HG03039 (cell line): Measurements from ENCODE around the gene TIAM1.

ENCODE experiments used
- ATAC-seq: cut with Tn5 transposase; IDR thresholded peaks from one replicate; pipeline ENCODE4 v1.9.1; 2021; ENCODE audit warnings: mild to moderate bottlenecking, moderate library complexity; ENCODE audit not compliant: unreplicated experiment

TIAM1 gene

DNA sequence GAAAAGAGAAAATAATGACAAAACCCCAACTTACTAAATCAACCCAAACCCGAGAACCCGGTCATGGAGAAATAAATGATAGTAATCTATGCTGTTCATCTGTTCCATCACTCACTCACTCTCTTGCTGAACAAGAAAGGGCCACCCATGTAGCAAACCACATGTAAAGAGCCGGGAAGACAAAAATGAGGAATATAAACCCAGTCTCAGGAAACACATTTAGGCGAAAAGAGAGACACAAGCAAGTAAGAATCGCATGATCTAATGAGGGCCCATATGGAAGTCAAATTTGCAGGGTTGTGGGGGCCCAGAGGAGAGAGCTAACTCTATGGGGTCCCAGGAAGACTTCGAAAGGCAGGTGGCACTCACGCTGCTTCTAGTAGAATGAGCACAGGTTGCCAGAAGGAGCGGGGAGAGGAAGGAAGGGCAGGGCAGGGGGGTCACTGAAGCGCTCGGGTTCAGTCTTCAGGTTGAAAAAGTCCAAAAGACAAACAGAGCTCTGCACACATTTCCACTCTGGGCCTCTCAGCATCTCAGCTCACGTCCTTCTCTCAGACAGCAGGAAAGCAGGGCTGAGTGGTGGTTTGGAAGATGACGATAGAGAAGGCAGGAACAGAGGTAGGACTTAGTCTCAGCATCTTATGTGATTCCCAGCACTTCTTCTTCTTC lies 162.8 kb downstream of the TIAM1 start:
- ATAC-seq: no peak

DNA sequence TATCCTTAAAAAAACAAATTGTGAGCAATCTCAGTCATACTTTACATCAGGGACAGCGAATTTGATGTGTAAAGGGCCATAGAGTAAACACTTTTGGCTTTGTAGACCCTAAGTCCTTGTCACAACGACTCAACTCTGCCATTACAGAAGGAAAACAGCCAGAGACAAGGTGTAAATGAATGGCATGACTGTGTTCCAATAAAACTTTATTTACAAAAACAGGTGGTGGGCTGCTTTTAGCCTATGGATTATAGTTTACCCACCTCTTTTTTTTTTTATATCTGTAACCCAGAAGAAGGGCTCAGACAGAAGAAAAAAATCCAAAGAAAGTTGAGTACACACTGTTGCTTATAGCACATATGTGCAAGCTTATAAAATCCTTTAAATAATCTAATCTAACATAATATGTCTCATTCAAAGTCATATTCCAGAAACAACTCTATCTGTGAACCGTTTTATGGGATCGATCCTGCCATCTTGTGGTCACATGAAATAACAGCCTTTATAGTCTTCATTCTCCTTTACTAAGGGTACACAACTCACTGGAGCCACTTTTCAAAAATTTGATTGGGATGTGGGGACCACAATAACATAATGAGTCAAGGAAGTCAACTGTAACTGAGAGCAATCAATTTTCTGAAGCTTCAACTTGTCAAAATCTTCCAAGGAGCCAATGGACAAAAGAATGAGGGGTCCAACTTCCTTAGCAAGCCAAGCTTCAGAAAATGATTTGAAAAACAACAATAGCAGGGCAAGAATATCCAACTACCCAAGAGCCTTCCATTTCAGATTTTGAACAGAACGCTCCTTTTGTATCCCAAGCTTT lies 163.6 kb downstream of the TIAM1 start:
- no peak for ATAC-seq

DNA sequence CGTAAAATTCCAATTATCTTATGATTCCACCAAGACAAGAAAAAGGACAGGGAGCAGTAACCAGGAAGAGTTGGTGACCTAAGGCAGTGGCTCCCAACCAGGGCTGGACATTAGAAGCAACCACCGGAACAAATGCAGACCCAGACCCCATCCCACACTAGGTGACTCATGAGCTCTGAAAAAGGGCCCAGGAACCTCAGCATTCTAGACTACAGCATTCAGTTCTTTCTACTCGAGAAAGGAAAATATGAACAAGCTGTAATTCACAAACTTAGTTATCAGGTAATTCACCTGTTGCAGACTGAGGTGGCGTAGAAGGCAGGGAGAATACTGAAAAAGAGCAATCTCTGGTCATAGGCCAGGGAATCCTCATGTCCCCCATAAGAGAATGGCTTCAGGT lies 167.3 kb downstream of the TIAM1 start:
- ATAC-seq: no peak

DNA sequence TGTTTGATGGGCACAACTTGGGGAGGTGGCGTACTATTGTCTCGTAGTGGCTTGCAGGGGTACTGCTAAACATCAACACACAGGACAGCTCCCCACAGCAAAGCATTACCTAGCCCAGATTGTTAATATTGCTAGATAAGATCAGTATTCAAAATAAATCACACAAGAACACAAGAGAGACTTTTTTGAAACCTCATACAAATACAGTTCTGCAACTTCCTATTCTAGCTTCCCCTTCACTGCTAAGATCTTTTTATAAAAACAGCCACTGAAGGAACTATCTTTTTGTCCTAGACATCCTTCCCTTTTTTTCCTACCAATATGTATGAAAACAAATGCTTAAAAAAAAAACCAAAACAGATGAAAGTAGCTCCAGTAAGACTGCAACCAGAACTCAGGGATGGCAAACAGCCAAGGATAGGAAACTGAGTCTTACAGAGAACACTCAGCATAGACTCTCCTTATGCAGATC lies 167.9 kb downstream of the TIAM1 start:
- no peak for ATAC-seq

DNA sequence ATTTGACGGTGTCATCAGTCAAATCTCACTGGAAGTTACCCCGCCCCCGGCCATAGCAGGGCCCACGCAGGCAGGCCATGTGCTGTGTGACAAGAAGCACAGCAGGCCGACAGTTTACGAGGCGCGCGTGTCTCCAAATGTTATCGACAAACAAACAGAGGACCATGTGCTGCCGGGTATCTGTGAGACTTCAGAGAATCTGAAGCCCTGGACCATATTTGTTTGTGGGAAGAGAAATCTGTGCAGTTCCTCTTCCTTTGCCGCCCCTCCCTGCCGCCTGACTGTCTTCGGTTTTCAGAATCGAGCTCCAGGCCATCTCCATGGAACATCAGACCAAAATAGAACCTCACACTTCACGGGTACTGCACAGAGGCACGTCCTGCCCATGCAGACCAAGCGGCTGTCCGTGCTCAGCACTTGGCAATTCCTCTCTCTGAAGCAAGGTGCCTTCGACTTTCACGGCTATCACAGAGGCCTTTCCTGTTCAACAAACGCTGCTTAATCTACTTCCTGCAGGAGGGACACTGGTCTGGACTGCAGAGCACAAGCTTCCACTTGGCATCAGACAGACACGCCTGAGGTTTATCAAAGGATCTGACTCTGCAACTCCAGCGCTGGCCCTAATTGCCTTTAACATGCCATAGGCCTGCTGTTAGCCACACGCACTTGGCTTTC lies 170.0 kb downstream of the TIAM1 start:
- no peak for ATAC-seq

DNA sequence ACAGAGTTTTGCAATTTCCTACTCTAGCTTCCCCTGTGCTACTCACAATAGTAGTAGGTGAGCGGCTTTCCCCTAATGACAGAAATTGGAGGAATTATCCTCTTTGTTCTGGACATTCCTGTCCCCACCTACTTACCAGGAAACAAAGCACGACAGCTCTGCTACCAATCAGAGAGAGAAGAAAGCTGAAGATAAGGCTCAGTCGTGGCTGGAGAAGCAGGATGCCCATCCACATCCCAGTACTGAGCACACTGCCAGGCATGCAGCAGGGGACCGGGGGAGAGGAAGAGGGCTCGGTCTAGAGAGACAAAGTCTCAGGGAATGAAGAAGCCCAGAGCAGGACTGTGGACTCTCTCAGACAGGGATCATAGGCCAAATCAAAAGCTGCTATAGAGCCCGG lies 171.7 kb downstream of the TIAM1 start:
- no peak for ATAC-seq

DNA sequence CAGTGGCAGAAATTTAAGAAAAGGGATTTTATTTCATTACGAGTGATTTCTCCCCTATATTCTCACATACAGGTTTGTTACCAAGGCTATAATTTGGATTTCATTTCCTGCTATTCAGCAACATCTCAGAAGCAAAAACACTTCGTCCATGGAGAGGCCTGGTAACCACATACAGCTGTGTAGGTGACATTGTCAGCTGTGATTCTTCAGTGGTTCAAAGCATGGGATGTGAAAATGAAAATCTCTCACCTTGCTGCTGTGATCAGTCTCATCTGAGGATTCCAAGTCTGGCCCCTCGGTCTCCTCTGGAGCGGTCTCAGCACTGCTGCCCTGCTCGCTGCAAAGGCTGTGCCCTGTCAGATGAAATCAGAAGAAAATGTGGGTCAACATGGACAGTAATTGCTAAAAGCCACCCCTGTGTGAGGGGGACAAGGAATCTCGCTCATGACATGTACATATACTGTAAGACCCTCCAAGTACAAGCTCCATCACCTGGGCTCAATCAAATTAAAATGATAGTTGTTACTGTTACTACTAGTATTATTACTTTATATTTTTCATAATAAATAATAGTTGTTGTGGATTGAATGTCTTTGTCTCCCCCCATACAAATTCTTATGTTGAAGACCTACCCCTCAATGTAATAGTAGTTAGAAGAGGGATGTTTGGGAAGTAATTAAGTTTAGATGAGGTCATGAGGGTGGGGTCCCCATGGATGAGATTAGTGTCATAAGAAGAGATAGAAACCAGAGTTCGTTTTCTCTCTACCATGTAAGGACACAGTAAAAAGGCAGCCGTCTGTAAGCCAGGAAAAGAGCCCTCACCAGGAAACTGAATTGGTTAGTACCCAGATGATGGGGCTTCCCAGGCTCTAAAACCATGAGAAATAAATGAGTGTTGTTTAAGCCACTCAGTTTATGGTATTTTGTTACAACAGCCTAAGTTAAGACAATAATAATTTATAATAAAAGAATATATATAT lies 179.1 kb downstream of the TIAM1 start:
- no peak for ATAC-seq

DNA sequence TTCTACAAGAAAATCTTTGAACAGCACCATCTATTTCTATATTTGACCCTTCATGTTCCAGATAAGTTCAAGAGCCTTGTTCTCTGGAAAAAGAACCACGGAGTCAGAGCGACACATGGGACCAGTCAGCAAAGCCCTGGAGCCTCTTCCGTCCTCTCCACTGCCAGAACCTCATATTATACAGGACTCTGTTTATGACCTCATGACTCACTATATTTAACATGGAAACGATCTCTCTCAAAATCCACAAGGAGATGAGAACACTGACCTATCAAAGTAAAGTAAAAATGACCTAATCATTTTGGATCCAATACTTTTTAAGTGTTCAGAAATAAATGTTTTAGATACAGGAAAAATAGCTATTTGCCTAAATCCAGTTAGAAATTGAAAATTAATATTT lies 181.2 kb downstream of the TIAM1 start:
- ATAC-seq: no peak

DNA sequence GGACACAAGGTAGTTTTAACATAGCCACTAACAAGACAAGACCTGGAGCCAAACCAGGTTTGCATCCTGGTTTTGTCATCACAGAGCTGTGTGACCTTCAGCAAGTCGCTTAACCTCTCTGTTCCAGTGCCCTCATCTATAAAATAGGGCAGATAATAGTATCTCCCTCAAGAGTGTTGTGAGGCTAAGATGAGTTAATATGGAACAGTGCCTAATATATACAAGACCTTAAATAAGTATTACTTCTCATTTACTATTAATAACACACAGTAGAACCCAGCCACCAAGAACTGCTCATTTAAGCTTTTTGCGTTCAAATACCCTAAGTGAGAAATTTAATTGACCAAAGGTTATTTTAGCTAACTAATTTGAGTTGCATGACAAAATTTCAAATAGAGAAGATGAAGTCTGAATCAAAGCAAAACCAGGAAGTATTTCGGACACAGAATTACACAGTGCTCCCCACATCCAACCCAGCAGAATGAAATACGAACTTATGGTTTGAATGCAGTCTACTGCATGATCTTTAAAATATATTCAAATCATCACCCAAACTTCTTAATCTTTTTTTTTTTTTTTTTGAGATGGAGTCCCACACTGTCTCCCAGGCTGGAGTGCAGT lies 181.9 kb downstream of the TIAM1 start:
- ATAC-seq: no peak

DNA sequence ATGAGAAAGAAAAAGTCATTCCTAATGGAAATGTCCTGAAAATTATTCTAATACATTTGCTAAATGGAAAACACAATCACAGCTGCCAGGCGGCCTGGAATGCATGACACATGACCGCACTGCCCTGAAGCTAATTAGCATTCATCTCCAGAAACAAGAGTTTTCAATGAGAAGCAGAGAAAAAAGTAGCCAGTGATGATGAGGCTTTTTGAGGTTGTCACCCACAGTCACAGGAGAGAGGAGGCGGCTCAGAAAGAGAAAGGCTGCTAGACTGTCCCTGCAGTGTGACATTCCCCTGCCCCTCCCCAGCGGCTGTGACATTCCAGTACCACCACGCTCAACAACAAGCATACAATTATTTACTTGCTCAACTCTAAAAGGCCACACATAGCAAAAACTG lies 182.9 kb downstream of the TIAM1 start:
- ATAC-seq: no peak

DNA sequence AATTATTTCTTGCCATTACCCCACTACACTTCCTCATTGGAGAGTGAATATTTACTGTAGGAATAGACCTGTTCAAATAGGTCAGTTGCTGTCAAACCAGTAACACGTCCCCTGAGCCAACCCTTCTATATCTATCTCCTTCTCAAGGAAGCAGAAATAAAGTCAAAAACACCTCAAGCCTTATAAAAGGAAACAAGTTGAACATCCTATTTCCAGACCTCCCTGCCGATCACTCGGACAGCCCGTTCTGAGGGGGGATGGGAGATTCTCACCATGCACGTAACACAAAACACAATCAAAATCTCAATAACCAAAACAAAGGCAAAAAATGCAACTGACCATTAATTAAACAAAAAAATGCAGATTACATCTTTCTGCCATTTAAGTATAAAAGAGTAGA lies 184.3 kb downstream of the TIAM1 start:
- ATAC-seq: no peak

DNA sequence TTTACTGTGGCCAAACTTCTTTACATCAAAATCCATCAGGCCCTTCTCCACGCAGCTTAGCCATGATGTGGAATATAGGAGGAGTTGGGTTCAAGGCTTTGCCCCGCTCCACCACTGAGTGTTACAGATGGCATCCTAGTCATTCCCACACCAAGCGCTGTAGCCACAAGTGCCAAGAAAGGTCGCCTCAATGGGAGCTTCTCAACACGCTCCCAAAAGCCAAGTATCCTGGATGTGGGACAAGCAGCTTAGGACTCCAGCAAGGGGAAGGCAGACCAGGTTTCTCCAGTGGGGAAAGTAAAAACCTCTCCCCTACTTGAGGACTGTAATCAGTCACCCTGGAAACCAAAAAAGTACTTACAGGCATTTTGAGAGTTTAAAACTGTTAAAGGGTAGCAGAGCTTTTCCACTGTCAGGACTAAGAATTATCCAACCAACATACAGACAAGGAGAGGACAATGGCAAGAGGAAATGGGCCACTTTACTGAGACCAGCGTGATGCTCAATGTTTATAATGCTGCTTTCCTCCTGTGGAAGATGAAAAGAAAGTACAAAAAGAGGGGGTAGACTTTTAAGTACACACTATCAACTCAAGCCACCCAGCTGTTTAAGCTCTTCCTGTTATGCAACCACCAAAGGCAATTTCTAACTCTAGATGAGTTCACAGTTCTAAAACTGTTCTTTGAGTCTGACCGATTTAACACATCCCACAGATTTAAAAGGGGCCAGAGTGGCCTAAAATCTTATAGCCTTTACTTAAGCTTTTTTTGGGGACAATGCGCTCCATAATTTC lies 185.1 kb downstream of the TIAM1 start:
- no peak for ATAC-seq

DNA sequence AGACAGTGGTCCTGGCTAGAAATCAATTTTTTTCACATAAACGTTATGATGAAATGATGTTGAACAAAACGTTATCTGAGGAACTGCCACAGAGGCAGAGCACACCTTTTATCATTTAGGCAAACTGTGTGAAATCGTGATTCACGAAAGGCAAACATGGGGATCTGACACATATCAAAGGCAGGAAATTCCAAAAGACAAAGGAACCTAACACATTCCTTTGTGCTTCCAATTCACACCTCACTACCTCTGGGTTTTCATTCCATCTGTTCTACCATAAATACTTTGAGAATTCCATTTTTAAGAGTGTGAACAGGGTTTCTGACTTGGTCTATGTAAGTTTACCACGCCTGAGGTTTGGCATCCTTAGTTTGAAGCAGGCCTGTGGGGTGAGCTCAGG lies 186.3 kb downstream of the TIAM1 start:
- no peak for ATAC-seq

DNA sequence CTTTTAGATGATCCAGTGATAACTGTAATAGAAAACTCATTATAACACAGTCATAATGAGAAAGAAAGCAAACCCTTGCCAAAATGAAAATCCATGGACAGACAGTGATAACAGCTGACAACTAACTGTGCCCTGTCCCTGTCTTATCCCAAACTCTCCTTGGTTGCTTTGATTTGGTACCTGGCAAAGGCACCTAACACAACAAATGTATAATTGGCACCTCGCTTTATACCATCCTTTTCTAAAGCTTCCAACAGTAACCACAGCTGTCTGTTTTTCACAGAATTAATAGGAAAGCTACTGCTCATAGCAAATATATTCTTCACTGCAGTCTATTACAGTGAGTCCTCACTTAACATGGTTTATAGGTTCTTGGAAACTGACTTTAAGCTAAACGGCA lies 187.4 kb downstream of the TIAM1 start:
- no peak for ATAC-seq

DNA sequence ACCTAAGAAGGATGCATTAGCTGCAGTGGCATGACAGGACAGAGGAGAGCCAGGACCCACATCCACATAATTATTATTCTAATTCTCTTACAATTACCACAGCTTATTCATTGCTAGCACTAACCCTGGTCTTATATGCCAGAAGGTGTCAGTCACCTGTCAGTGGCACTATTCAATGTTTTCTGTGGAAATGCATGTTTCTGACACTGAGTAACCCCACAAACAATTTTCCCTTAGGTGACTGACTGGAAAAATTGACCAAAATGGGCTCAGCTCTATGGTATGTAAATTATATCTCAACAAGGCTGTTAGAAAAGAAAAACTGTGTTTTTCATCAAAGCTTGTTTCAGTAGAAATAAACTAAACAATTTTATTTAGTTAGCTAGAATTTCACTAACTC lies 187.9 kb downstream of the TIAM1 start:
- no peak for ATAC-seq

DNA sequence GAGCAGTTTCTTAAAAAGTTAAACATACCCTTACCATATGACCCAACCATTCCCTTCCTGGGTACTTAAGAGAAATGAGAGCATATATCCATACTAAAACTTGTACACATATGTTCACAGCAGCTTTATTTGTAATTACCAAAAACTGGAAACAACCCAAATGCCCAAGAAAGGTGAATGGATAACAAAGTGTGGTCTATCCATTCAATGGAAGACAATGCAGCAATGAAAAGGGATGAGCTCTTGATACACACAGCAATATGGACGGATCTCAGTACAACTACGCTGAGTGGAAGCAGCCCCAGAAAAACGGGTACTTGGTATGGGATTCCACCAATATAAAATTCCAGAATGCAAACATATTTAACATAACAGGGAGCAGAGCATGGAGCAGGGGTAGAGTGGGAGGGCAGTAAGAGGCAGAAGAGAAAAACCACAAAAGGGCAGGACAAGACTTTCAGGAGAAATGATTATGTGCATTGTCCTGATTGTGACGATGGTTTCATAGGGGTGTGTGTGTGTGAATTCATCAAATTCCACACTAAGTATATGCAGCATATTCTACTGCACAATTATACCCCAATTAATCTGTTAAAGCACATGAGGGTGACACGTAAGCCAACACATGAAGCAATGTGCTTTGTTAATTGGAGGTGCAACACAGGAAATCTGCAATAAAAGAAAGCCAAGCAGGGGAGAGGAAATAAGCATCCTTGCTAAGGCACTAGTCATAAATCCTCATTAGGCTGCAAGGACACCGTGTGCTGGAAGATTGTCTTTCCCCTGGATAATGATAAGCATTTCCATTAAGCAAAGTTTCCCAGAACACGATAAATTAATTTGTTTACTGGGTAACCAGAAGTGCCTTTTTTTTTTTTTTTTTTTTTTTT lies 192.7 kb downstream of the TIAM1 start:
- ATAC-seq: no peak

DNA sequence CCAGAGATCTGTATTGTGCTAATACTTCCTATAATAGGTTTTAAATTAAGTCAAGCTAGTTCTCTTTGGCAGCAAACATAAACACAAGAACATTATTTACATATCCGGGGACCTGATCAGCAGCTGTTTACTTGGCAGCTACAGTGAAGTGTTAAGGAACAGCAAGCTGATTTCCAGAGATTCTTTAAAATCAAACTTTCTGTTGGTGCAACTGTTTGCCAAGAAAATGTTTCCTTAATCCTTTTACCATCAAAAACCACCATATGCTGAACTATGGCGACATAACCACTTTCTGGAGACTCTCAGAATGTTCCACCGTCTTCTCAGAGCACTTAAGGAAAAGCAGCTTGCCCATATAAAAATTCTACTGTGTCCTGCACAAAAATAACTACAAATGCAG lies 198.8 kb downstream of the TIAM1 start:
- no peak for ATAC-seq

DNA sequence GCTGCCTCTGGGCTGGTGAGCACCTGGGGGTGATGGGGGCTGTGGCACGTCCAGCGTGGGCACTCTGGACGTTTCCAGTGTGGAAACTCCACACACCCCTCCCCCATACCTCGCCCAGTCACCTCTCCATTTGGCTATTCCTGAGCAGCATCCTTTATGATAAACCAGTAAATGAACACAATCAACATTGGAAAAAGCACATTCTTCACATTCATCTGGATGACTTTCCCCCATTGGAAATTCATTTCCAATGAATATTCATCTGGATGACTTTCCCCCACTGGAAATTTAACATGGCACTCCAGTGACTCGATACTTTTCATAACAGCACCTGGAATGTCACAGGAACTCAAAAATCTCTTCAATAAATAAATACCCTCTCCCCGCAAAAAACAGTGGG lies 201.0 kb downstream of the TIAM1 start:
- ATAC-seq: no peak

DNA sequence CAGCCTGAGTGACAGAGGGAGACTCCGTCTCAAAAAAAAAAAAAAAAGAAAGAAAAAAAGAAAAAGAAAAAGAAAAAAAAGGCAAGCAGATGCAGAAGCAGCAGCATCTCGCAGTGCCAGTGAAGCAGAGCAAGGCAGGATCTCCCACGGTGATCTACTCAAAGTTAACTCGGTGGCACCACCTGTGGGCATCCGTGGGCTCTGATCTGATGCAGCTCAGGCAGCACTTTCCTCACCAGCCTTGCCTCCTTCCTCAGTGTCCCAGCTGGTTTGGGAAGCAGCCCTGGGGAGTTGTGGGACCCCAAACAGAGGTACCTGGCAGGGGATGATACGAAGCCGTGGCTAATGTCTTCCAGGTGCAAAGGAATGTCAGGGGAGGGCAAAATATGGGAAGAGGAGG lies 201.5 kb downstream of the TIAM1 start:
- ATAC-seq: no peak
